SJSA1 (cell line): ENCODE data around the gene RFPL2. TPM values are rescaled to one million over a fixed set of nuclear protein-coding genes. Genes with fewer than 3 reads are reported as not detected.
A peak's percentile ranks its signal among the peaks of the same experiment; 100 is the strongest.
"Not testable (repeated sequence)": the region's sequence is repeated elsewhere in the genome, so short reads cannot be mapped to it uniquely, and the experiment has no call there.

Source experiments
- DNase-seq, 2 experiments: peaks; one replicate each; pipeline ENCODE4 v3.0.0-alpha.2; 2015 to 2020; ENCODE audit warnings: low spot score in 2 of 2, low read depth in 1 of 2
- H3K27ac ChIP-seq: fragments of 250-450 bp; sonication (Bioruptor Pico); 2 replicates; pipeline ENCODE4 v1.5.1; 2020; ENCODE audit warnings: mild to moderate bottlenecking, moderate library complexity
- H3K27me3 ChIP-seq: fragments of 250-450 bp; sonication (Bioruptor Pico); replicated peaks from 2 replicates; pipeline ENCODE4 v1.5.1; 2020; ENCODE audit warnings: mild to moderate bottlenecking, moderate library complexity
- H3K36me3 ChIP-seq: fragments of 250-450 bp; sonication (Bioruptor Pico); 2 replicates; pipeline ENCODE4 v1.5.1; 2020; ENCODE audit warnings: mild to moderate bottlenecking
- H3K4me1 ChIP-seq: fragments of 250-450 bp; sonication (Bioruptor Pico); replicated peaks from 2 replicates; pipeline ENCODE4 v1.6.1; 2021; ENCODE audit warnings: mild to moderate bottlenecking
- H3K4me3 ChIP-seq: fragments of 250-450 bp; sonication (Bioruptor Pico); 2 replicates; pipeline ENCODE4 v1.5.1; 2020; ENCODE audit warnings: mild to moderate bottlenecking
- H3K9me3 ChIP-seq: fragments of 250-450 bp; sonication (Bioruptor Pico); replicated peaks from 2 replicates; pipeline ENCODE4 v1.5.1; 2020; ENCODE audit warnings: mild to moderate bottlenecking
- total RNA-seq: library from RNA; depleted of rRNA; stranded (reverse); fragments of >200 nt; shearing (Covaris generic); gene quantifications from 2 replicates; pipeline ENCODE4 v1.2.3, GENCODE V29; 2014

RFPL2 gene
- total RNA-seq, 1 experiment from 2014 or later: not detected

GRCh38 chr22:32164075-32164860, 40.6 kb downstream of the RFPL2 start:
- Histone ChIP-seq H3K4me3 (no peak overlapping the region), H3K4me1 (no peaks in the 10 kb centered on the region), H3K9me3 (no peaks in the 10 kb centered on the region), H3K27ac (no peak overlapping the region), H3K36me3 (no peaks in the 10 kb centered on the region), H3K27me3 (peaks cover 4% of the 10 kb centered on the region; the same call in 1 of the 2 replicates)
- DNase-seq: peak in 1 of 2 experiments; percentile 24

DNA sequence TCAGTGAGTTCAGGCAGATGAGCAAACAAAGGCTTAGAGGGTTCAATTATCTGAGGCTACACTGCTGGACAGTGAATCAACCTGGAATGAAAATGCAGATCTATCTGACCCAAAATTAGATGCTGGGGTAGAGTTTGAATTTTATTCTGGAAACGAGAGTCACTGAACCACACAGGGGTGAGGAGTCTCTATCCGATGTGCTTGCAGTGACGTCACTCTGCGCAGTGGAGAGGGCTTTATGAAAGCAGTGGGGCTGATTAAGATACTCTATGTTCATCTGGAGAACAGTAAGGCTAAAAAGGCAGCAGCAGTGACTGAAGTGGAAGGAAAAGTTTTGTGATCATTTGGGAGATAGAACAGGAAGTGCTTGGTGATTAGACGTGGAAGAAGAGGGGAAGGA, 44.5 kb downstream of the RFPL2 start:
- H3K36me3 ChIP-seq, H3K9me3 ChIP-seq, H3K4me3 ChIP-seq, H3K27ac ChIP-seq, H3K4me1 ChIP-seq, DNase-seq: not testable (repeated sequence)
- peaks cover 11% of the 10 kb centered on the region for H3K27me3 ChIP-seq

- no peak within 1 kb of the TSS for H3K27ac ChIP-seq
- no peak within 1 kb of the TSS for H3K4me3 ChIP-seq
- DNase-seq: no peak
- no peaks in the 10 kb centered on the region for H3K4me1 ChIP-seq
- no peaks in the 10 kb centered on the region for H3K9me3 ChIP-seq
- H3K27me3 ChIP-seq: peaks cover 10% of the 10 kb centered on the region
- no peaks in the 10 kb centered on the region for H3K36me3 ChIP-seq
Measured at GRCh38 chr22:32158712-32159533, 46.0 kb downstream of the RFPL2 start, which contains the start of gene C22orf42. TSS of gene C22orf42 (minus strand) at chr22:32159303. CDS start at chr22:32159215, 88 bp downstream.

GRCh38 chr22:32157632-32158031, 47.2 kb downstream of the RFPL2 start:
- H3K27ac ChIP-seq, H3K27me3 ChIP-seq, DNase-seq, H3K4me3 ChIP-seq, H3K4me1 ChIP-seq, H3K9me3 ChIP-seq, H3K36me3 ChIP-seq: not testable (repeated sequence)

DNA sequence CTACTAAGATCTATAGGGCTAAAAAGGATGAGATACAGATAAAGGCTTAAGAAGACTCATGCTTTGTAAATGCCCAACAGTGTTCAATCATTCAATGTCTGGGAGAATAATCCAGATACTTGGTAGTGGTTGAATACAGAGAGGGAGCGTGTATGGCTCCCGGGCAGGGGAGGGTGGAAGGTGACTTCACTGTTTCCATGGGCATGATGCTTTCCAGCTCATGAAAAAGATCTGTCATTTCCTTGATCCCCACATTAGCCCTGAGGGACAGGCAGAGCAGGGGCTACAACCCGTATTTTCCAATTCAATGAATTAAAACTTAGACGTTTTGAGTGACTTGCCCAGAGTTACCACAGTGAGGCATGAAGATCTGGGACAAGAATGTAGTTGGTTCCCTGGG, 50.1 kb downstream of the RFPL2 start:
- not testable (repeated sequence) for H3K4me3 ChIP-seq, H3K27me3 ChIP-seq, H3K27ac ChIP-seq, H3K36me3 ChIP-seq, H3K4me1 ChIP-seq, H3K9me3 ChIP-seq
- DNase-seq: peak in 1 of 2 experiments; percentile 24

- H3K27me3 ChIP-seq, H3K27ac ChIP-seq, H3K9me3 ChIP-seq, DNase-seq, H3K4me1 ChIP-seq, H3K36me3 ChIP-seq, H3K4me3 ChIP-seq: not testable (repeated sequence)
Measured at GRCh38 chr22:32151641-32152040, 53.2 kb downstream of the RFPL2 start.

GRCh38 chr22:32150647-32151046, 54.2 kb downstream of the RFPL2 start:
- not testable (repeated sequence) for DNase-seq, H3K36me3 ChIP-seq, H3K4me1 ChIP-seq, H3K9me3 ChIP-seq, H3K4me3 ChIP-seq, H3K27me3 ChIP-seq, H3K27ac ChIP-seq

GRCh38 chr22:32148372-32148771, 56.5 kb downstream of the RFPL2 start:
- not testable (repeated sequence) for H3K27me3 ChIP-seq, H3K9me3 ChIP-seq, H3K4me3 ChIP-seq, H3K27ac ChIP-seq, H3K36me3 ChIP-seq, DNase-seq, H3K4me1 ChIP-seq

- H3K27me3 ChIP-seq, H3K4me1 ChIP-seq, DNase-seq, H3K4me3 ChIP-seq, H3K36me3 ChIP-seq, H3K27ac ChIP-seq, H3K9me3 ChIP-seq: not testable (repeated sequence)
Measured at GRCh38 chr22:32147128-32147527, 57.7 kb downstream of the RFPL2 start.

DNA sequence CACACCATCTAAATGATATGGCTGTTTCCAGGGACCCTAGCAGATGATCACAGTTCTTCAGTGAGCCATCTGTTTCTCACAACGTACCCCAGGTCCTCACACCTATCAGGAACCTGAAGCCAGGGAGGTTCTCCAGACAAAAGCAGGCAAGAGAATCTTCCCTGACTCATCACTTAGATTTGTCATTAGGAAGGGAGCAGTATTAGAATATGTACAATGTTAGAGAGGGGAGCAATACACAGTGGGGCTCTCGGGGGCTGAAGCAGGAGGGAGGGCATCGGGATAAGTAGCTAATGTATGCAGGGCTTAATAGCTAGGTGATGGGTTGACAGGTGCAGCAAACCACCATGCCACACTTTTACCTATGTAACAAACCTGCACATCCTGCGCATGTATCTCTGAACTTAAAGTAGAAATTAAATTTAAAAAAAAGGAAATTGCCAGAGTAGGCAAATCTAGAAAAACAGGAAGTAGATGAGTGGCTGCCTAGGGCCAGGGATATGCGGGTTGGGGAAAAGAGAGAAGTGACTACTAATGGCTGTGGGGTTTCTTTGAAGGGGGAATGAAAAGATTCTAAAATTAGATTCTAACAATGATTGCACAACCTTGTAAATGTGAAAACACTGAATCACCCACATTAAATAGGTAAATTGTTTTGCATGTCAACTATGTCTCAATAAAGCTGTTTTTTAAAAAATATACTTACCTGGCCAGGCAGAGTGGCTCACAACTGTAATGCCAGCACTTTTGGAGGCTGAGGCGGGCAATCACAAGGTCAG, 60.2 kb downstream of the RFPL2 start:
- no peak overlapping the region for H3K4me3 ChIP-seq
- no peaks in the 10 kb centered on the region for H3K27me3 ChIP-seq
- no peak for DNase-seq
- no peaks in the 10 kb centered on the region for H3K9me3 ChIP-seq
- no peak overlapping the region for H3K27ac ChIP-seq
- H3K4me1 ChIP-seq: no peaks in the 10 kb centered on the region
- no peaks in the 10 kb centered on the region for H3K36me3 ChIP-seq

GRCh38 chr22:32142600-32142999, 62.3 kb downstream of the RFPL2 start:
- no peak for DNase-seq
- Histone ChIP-seq H3K27ac (no peak overlapping the region), H3K4me1 (peaks cover 1% of the 10 kb centered on the region; the same call in 1 of the 2 replicates)

GRCh38 chr22:32140688-32141087, 64.2 kb downstream of the RFPL2 start:
- H3K27me3 ChIP-seq, H3K27ac ChIP-seq, H3K4me1 ChIP-seq, H3K4me3 ChIP-seq, H3K36me3 ChIP-seq, DNase-seq, H3K9me3 ChIP-seq: not testable (repeated sequence)

More at GRCh38 chr22:32142600-32142999, 62.3 kb downstream of the RFPL2 start:
- Histone ChIP-seq H3K36me3 (no peaks in the 10 kb centered on the region), H3K27me3 (no peaks in the 10 kb centered on the region; the same call in 1 of the 2 replicates), H3K9me3 (no peaks in the 10 kb centered on the region), H3K4me3 (no peak overlapping the region)
